Fibroblast of skin of right quadriceps (primary cell): ENCODE results near the gene SLC39A12.
A peak's percentile ranks its signal among the peaks of the same experiment; 100 is the strongest.

ENCODE experiments used
- DNase-seq: peaks from one replicate; pipeline ENCODE4 v3.0.0-alpha.2; 2013

The SLC39A12 gene

GRCh38 chr10:17963431-17963830 lies 11.7 kb downstream of the SLC39A12 start:
- DNase-seq = no peak

GRCh38 chr10:17965649-17966235 lies 14.0 kb downstream of the SLC39A12 start:
- DNase-seq = peak; percentile 42

- no peak for DNase-seq
These were observed 22.8 kb downstream of the SLC39A12 start for GRCh38 chr10:17974505-17974904.

GRCh38 chr10:17980846-17981565 lies 29.3 kb downstream of the SLC39A12 start:
- DNase-seq = peak; percentile 63

GRCh38 chr10:17981766-17982380 lies 30.2 kb downstream of the SLC39A12 start:
- DNase-seq = peak; percentile 94

GRCh38 chr10:17984056-17984455 lies 32.3 kb downstream of the SLC39A12 start:
- DNase-seq = peak; percentile 55

GRCh38 chr10:17984563-17984962 lies 32.8 kb downstream of the SLC39A12 start:
- no peak for DNase-seq

- DNase-seq = peak; percentile 90
These were observed 38.4 kb downstream of the SLC39A12 start for GRCh38 chr10:17989908-17990767.

GRCh38 chr10:17992266-17992665 lies 40.5 kb downstream of the SLC39A12 start:
- DNase-seq = no peak

- peak; percentile 53 for DNase-seq
These were observed 41.6 kb downstream of the SLC39A12 start for GRCh38 chr10:17993361-17993760.

GRCh38 chr10:18000601-18001000 lies 48.9 kb downstream of the SLC39A12 start:
- DNase-seq = no peak

GRCh38 chr10:18005445-18005780 lies 53.7 kb downstream of the SLC39A12 start:
- no peak for DNase-seq

GRCh38 chr10:18005781-18006456 lies 54.2 kb downstream of the SLC39A12 start:
- DNase-seq = peak; percentile 55

GRCh38 chr10:18008986-18009385 lies 57.3 kb downstream of the SLC39A12 start:
- peak; percentile 34 for DNase-seq

GRCh38 chr10:18010050-18010449 lies 58.3 kb downstream of the SLC39A12 start:
- DNase-seq = no peak

- DNase-seq = no peak
These were observed 68.8 kb downstream of the SLC39A12 start for GRCh38 chr10:18020523-18020922.

- DNase-seq = no peak
These were observed 70.2 kb downstream of the SLC39A12 start for GRCh38 chr10:18021725-18022480.

- peak; percentile 74 for DNase-seq
These were observed 91.7 kb downstream of the SLC39A12 start for GRCh38 chr10:18043148-18044006.

GRCh38 chr10:18044976-18045720 lies 93.4 kb downstream of the SLC39A12 start:
- peak; percentile 78 for DNase-seq

GRCh38 chr10:18056583-18056982 lies 104.9 kb downstream of the SLC39A12 start:
- no peak for DNase-seq
